Endothelial cell of umbilical vein (primary cell): ENCODE measurements around the gene NDFIP1. TPM values are rescaled to one million over a fixed set of nuclear protein-coding genes. Genes with fewer than 3 reads are reported as not detected.

ENCODE experiments used
- BruUV-seq: library from RNA; stranded (reverse); fragments of 400-500 nt; replicated peaks from 2 replicates; lab custom pipeline; 2021; lab: Mats Ljungman, UMichigan
- CTCF ChIA-PET: fragments of 300-600, 350-600 bp; sonication (Branson Sonifier 250); formaldehyde crosslinking; loops from one replicate; lab custom pipeline; 2021; ENCODE audit warnings: antibody characterized with exemption, inconsistent platforms; lab: Charles Lee
- POLR2A ChIA-PET: fragments of 300-600, 350-600 bp; sonication (Branson Sonifier 250); formaldehyde crosslinking; loops from one replicate; lab custom pipeline; 2021; ENCODE audit warnings: antibody characterized with exemption, inconsistent platforms; lab: Charles Lee
- DNase-seq: peaks from one replicate; pipeline ENCODE4 v3.0.0-alpha.2; 2011; ENCODE audit warnings: low read depth, low spot score
- FAIRE-seq: peaks from 2 replicates; lab custom pipeline; 2011; peaks lifted over from hg19 to GRCh38; lab: Jason Lieb, UNC
- H2AFZ ChIP-seq: 2 replicates; pipeline ENCODE4 v1.6.0; 2012; ENCODE audit warnings: low read depth, low read length, control low read depth, inconsistent platforms
- H3K27ac ChIP-seq: 2 replicates; pipeline ENCODE4 v1.5.1; 2011; ENCODE audit warnings: low read depth, mild to moderate bottlenecking, control low read depth, low read length, moderate library complexity; ENCODE audit not compliant: insufficient read depth
- H3K27me3 ChIP-seq, 2 experiments: 2 replicates each; pipeline versions ENCODE4 v1.6.0 to v1.6.1; 2011; ENCODE audit warnings: low read length in 2 of 2, mixed read lengths in 1 of 2; ENCODE audit not compliant: control insufficient read depth in 2 of 2, insufficient read depth in 2 of 2
- H3K36me3 ChIP-seq, 2 experiments: 2 replicates in 1 of 2; 3 replicates in 1 of 2; pipeline ENCODE4 v1.5.1; 2011; ENCODE audit warnings: low read length in 2 of 2, mild to moderate bottlenecking in 1 of 2, moderate library complexity in 1 of 2; ENCODE audit not compliant: control insufficient read depth in 2 of 2, insufficient read depth in 2 of 2; ENCODE audit errors: extremely low read depth in 1 of 2
- H3K4me1 ChIP-seq: 3 replicates; pipeline ENCODE4 v1.5.1; 2011; ENCODE audit warnings: mild to moderate bottlenecking, low read length; ENCODE audit not compliant: control insufficient read depth, insufficient read depth; ENCODE audit errors: extremely low read depth
- H3K4me2 ChIP-seq: 2 replicates; pipeline ENCODE4 v1.6.1; 2011; ENCODE audit warnings: low read length, control low read depth, mixed read lengths; ENCODE audit not compliant: insufficient read depth
- H3K4me3 ChIP-seq, 3 experiments: fragments of 200-600 bp in 1 of 3; sonication (generic), shearing (Covaris generic) in 1 of 3; replicated peaks in 1 of 3; 2 replicates each; pipeline ENCODE4 v1.5.1; 2011 to 2016; ENCODE audit warnings: control low read depth in 3 of 3, low read length in 3 of 3, mild to moderate bottlenecking in 2 of 3, inconsistent platforms in 1 of 3, low read depth in 1 of 3, moderate library complexity in 1 of 3; ENCODE audit not compliant: insufficient read depth in 1 of 3
- H3K79me2 ChIP-seq: 2 replicates; pipeline ENCODE4 v1.6.0; 2012; ENCODE audit warnings: low read length, inconsistent platforms; ENCODE audit not compliant: control insufficient read depth, insufficient read depth
- H3K9ac ChIP-seq: replicated peaks from 2 replicates; pipeline ENCODE3; 2011; ENCODE audit warnings: low read length, control low read depth; ENCODE audit not compliant: insufficient read depth; ENCODE audit errors: extremely low read depth
- H3K9me1 ChIP-seq: replicated peaks from 3 replicates; pipeline ENCODE4 v1.6.0; 2011; ENCODE audit warnings: mild to moderate bottlenecking, low read length; ENCODE audit not compliant: control insufficient read depth, insufficient read depth; ENCODE audit errors: extremely low read depth
- H3K9me3 ChIP-seq: replicated peaks from 2 replicates; pipeline ENCODE4 v1.5.1; 2012; ENCODE audit warnings: low read length, inconsistent platforms; ENCODE audit not compliant: control insufficient read depth, insufficient read depth
- H4K20me1 ChIP-seq: replicated peaks from 2 replicates; pipeline ENCODE3; 2011; ENCODE audit warnings: mild to moderate bottlenecking, low read length; ENCODE audit not compliant: control insufficient read depth, insufficient read depth; ENCODE audit errors: extremely low read depth
- CTCF ChIP-seq, 2 donors: IDR thresholded peaks; 1 replicate in 1 of 2; 2 replicates in 1 of 2; pipeline ENCODE4 v1.5.1; 2011; ENCODE audit warnings: low read length in 2 of 2, mild to moderate bottlenecking in 2 of 2, moderate library complexity in 2 of 2, control low read depth in 1 of 2, inconsistent platforms in 1 of 2, low read depth in 1 of 2; ENCODE audit not compliant: insufficient read depth in 1 of 2; ENCODE audit errors: extremely low read depth in 1 of 2
- EZH2 ChIP-seq: IDR thresholded peaks from 2 replicates; pipeline ENCODE4 v1.6.1; 2012; ENCODE audit warnings: borderline replicate concordance, low read depth, mild to moderate bottlenecking, moderate library complexity, low read length, inconsistent platforms; ENCODE audit not compliant: severe bottlenecking
- FOS ChIP-seq: IDR thresholded peaks from 2 replicates; pipeline ENCODE4 v1.6.1; 2011; ENCODE audit warnings: mild to moderate bottlenecking, low read length, moderate library complexity, borderline replicate concordance; ENCODE audit not compliant: insufficient read depth
- GATA2 ChIP-seq: IDR thresholded peaks from 2 replicates; pipeline ENCODE4 v1.7.0; 2011; ENCODE audit warnings: low read depth, mild to moderate bottlenecking, moderate library complexity, mixed read lengths, low read length; ENCODE audit not compliant: insufficient read length, insufficient read depth
- JUN ChIP-seq: IDR thresholded peaks from 2 replicates; pipeline ENCODE4 v1.6.1; 2011; ENCODE audit warnings: borderline replicate concordance, low read depth; ENCODE audit not compliant: insufficient read length, insufficient read depth
- MAX ChIP-seq: IDR thresholded peaks from 2 replicates; pipeline ENCODE4 v1.6.1; 2011; ENCODE audit not compliant: insufficient read depth, insufficient read length
- POLR2A ChIP-seq: IDR thresholded peaks from 2 replicates; pipeline ENCODE4 v1.6.1; 2012; ENCODE audit warnings: low read depth, mild to moderate bottlenecking, control low read depth, low read length
- dilution Hi-C: fragments of 300-500 bp; cut with MboI; formaldehyde crosslinking; loops from one replicate; pipeline ENCODE4 v1.15.0; 2019; ENCODE audit warnings: low sequenced_read_pairs; ENCODE audit not compliant: extremely low pct_ligation_motif_present
- intact Hi-C: fragments of 100-400 bp; cut with micrococcal nuclease; formaldehyde crosslinking; loops from one replicate; pipeline ENCODE4 v1.10.0; 2022
- polyA plus RNA-seq, 4 experiments: library from polyadenylated mRNA; depleted of rRNA in 3 of 4; stranded (reverse) in 3 of 4; unstranded in 1 of 4; fragments of >200 nt; gene quantifications; 2 replicates each; pipeline versions ENCODE4 v1.2.1 to v1.2.3, GENCODE V29; 2011 to 2012; ENCODE audit warnings: missing spikeins in 1 of 4
- total RNA-seq: library from RNA; stranded (reverse); gene quantifications from 2 replicates; pipeline ENCODE4 v1.2.3, GENCODE V29; 2021

Gene NDFIP1
- total and polyA plus RNA-seq, 2 donors (not counting 3 experiments of a cell fraction or from before 2014, with no cell fraction given) = 12.3 to 42.6 TPM

DNA sequence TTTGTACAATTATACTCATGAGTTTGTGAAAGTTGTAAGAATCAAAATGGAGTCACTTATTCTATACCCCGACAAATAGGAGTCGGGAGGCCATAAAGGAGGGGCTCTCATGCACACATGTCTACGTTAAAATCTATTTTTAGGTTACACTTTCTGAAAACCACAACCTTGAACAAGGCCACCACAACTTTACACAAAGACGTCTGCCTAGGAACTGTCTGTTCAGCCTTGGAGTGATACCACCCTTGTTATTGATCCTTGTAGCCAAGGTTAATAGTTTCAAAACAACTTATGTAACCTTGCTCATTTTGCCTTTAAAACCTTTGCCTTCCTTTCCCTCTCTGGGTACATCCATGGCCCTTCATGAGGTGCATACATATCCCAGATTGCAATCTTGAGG lies 4.1 kb upstream of the NDFIP1 start:
- H3K79me2 ChIP-seq = peaks cover 7% of the 10 kb centered on the region
- no peaks in the 10 kb centered on the region for H4K20me1 ChIP-seq
- ChIA-PET POLR2A (no interaction called here), CTCF (interaction anchor here (1.0 to 1.1 kb wide), 2 partner anchors 11 to 16 kb away, joined by 3 read pairs; no protein-coding TSS in a partner anchor)
- dilution Hi-C loops = no loop called here
- no TSS peak for BruUV-seq
- DNase-seq (no peak), FAIRE-seq (no peak)
- H3K4me1 ChIP-seq = peaks cover 3% of the 10 kb centered on the region
- H3K9me1 ChIP-seq = no peaks in the 10 kb centered on the region
- no peak overlapping the region for H3K27ac ChIP-seq
- H3K4me2 ChIP-seq = no peak overlapping the region
- no peaks in the 10 kb centered on the region for H3K27me3 ChIP-seq
- no peaks in the 10 kb centered on the region for H3K36me3 ChIP-seq
- intact Hi-C loops = no loop called here
- no peaks in the 10 kb centered on the region for H3K9me3 ChIP-seq
- no peak overlapping the region for H3K9ac ChIP-seq
- H3K4me3 ChIP-seq = no peak overlapping the region
- H2AFZ ChIP-seq = no peak overlapping the region
- TF ChIP-seq POLR2A = no peak

DNA sequence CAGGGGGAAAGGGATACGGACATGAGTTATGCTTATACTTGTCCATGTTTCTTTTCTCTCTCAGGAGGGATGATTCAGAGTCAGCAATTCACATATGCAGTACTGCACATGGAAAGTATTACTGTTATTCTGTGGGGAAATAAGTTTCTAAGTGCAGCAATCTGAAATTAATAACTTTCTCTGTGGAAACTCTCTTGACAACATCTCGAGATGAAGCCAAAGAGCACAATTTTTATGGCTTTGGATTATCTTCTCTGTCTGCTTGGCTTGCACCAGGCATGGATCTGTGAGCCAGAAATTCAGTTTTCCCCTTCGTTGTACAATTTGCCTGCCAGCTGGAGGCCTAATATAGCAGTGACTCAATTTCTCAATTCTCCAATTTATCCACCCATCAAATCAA lies 2.5 kb upstream of the NDFIP1 start:
- Histone ChIP-seq H3K4me1 (peaks cover 14% of the 10 kb centered on the region), H4K20me1 (no peaks in the 10 kb centered on the region), H3K4me2 (no peak overlapping the region), H3K27me3 (no peaks in the 10 kb centered on the region), H3K4me3 (no peak overlapping the region), H3K27ac (no peak overlapping the region), H3K36me3 (no peaks in the 10 kb centered on the region), H3K9ac (no peak overlapping the region), H3K9me3 (no peaks in the 10 kb centered on the region), H2AFZ (no peak overlapping the region), H3K79me2 (peaks cover 22% of the 10 kb centered on the region), H3K9me1 (no peaks in the 10 kb centered on the region)
- no peak for DNase-seq
- ChIA-PET CTCF (no interaction called here), POLR2A (no interaction called here)
- TF ChIP-seq POLR2A (no peak), GATA2 (no peak), MAX (no peak), CTCF (IDR thresholded peaks at IDR 0.05; ENCODE audit: extremely low read depth in 1 of 2, insufficient read depth in 1 of 2, low read depth in 1 of 2, low read length in 2 of 2) (no peak), FOS (no peak), JUN (no peak), EZH2 (no peak)
- no TSS peak for BruUV-seq
- intact Hi-C loops = no loop called here
- FAIRE-seq = no peak
- dilution Hi-C loops = no loop called here
